Spinal cord (tissue), 10 donors: ENCODE data around the gene SUMF1. TPM values are rescaled to one million over a fixed set of nuclear protein-coding genes. Genes with fewer than 3 reads are reported as not detected.

Source experiments
- DNase-seq, 6 donors: peaks; one replicate each; pipeline versions ENCODE4 v3.0.0 to v3.0.0-alpha.2; 2013 to 2015; ENCODE audit warnings: low spot score in 6 of 6, low read depth in 4 of 6
- H3K27ac ChIP-seq: one replicate; pipeline ENCODE4 v1.5.1; 2013; ENCODE audit warnings: low read depth, low read length, control low read depth
- H3K27me3 ChIP-seq: one replicate; pipeline ENCODE4 v1.6.1; 2013; ENCODE audit warnings: low read length; ENCODE audit not compliant: control insufficient read depth, insufficient read depth
- H3K36me3 ChIP-seq: one replicate; pipeline ENCODE4 v1.6.1; 2013; ENCODE audit warnings: low read length; ENCODE audit not compliant: control insufficient read depth, insufficient read depth
- H3K4me1 ChIP-seq: one replicate; pipeline ENCODE4 v1.6.1; 2013; ENCODE audit warnings: low read length; ENCODE audit not compliant: control insufficient read depth, insufficient read depth
- H3K4me3 ChIP-seq: one replicate; pipeline ENCODE4 v1.5.1; 2013; ENCODE audit warnings: low read depth, low read length, control low read depth
- H3K9me3 ChIP-seq: one replicate; pipeline ENCODE4 v1.6.1; 2013; ENCODE audit warnings: low read length; ENCODE audit not compliant: control insufficient read depth, insufficient read depth
- WGBS: methylation state at CpG from one replicate; pipeline ENCODE4 v1.1.5; 2013; ENCODE audit warnings: missing lambda C conversion rate; ENCODE audit not compliant: insufficient coverage; 5-methylcytosine and 5-hydroxymethylcytosine counted together
- long read RNA-seq, 4 donors: transcript quantifications; one replicate each; lab custom pipeline, GENCODE V29; 2026
- polyA plus RNA-seq, 2 donors: library from polyadenylated mRNA; unstranded; fragments of 120-200 nt; gene quantifications; one replicate each; pipeline ENCODE4 v1.2.1, GENCODE V29; 2013; ENCODE audit not compliant: insufficient read length in 2 of 2
- total RNA-seq, 2 donors: library from RNA; depleted of rRNA in 1 of 2; stranded (reverse); fragments of 120-200 nt in 1 of 2; fragments of >200 nt in 1 of 2; gene quantifications; one replicate each; pipeline versions ENCODE4 v1.2.3 to v1.2.4, GENCODE V29; 2013 to 2014
- donor health status: healthy.

The SUMF1 gene
- total RNA-seq (10 to 100 TPM; 31.9 to 39.5 TPM), polyA plus RNA-seq (10 to 100 TPM; 13.2 to 15.7 TPM)
- long read RNA-seq, donor 1, transcript SUMF1-201 (9 exons, 2,159 nt) = major isoform, 9 of 11 reads
- long read RNA-seq, donor 1, partial matches to known transcripts = 0 of 11 reads
- long read RNA-seq, donor 1, other reads (novel, unspliced or antisense) = 0 of 11 reads
- long read RNA-seq, donor 2, partial matches to known transcripts = 0 of 1 reads
- long read RNA-seq, donor 2, other reads (novel, unspliced or antisense) = 0 of 1 reads
- long read RNA-seq, donor 3, partial matches to known transcripts = 0 of 4 reads
- long read RNA-seq, donor 3, other reads (novel, unspliced or antisense) = 0 of 4 reads
- long read RNA-seq, donor 4, transcript SUMF1-201 (9 exons, 2,159 nt) = major isoform, 25 of 28 reads
- long read RNA-seq, donor 4, partial matches to known transcripts = 0 of 28 reads
- long read RNA-seq, donor 4, other reads (novel, unspliced or antisense) = 0 of 28 reads

DNA sequence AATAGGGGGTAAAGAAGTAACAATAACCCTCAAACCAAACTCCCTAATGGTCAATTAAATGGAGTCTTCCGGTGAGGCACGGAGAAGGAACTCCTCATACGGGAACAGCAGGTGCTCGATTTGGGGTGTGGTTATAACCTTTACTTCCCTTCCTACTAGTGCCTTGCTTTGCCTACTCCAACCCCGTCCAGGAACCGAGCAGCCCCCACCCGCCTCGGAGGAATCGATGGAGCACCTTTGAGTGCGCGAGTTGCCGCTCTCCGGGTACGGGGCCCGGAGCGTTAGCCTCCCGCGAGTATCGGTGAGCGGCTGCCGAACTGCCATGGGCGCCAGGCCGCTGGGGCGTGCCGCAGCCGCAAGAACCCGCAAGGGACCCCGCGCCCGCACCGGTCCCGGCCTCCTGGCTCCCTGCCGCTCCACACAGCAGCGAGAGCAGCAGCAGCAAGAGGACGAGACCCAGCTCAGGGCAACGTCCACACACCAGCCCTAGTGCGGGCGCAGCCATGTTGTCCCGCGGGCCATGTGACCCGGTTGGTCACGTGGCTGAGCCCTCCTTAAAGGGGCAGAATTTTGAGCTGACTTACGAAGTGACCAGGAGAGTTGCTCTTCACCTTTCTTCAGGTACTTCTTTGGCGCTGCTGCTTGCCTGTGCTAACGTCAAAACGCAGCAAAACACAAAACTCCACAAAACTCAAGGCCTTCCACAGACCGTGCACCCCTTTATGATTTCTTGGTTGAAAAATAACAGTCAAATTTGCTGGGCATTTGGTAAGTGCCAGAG is at the start of gene SUMF1:
Gene SUMF1, minus strand, starts transcription at position 529 of the 781 bp plus-strand sequence. Its CDS starts 24 bp downstream, at position 505.
- Histone ChIP-seq H3K27ac (peak within 1 kb of the TSS; percentile 45), H3K4me3 (peak within 1 kb of the TSS; percentile 86), H3K4me1 (peaks cover 8% of the 10 kb centered on the region), H3K27me3 (peaks cover 3% of the 10 kb centered on the region), H3K36me3 (no peaks in the 10 kb centered on the region), H3K9me3 (no peaks in the 10 kb centered on the region)
- WGBS = under 1% methylated on average over 44 of the region's 47 CpGs
- DNase-seq = peak; percentile 62 to 95 (median 78)

DNA sequence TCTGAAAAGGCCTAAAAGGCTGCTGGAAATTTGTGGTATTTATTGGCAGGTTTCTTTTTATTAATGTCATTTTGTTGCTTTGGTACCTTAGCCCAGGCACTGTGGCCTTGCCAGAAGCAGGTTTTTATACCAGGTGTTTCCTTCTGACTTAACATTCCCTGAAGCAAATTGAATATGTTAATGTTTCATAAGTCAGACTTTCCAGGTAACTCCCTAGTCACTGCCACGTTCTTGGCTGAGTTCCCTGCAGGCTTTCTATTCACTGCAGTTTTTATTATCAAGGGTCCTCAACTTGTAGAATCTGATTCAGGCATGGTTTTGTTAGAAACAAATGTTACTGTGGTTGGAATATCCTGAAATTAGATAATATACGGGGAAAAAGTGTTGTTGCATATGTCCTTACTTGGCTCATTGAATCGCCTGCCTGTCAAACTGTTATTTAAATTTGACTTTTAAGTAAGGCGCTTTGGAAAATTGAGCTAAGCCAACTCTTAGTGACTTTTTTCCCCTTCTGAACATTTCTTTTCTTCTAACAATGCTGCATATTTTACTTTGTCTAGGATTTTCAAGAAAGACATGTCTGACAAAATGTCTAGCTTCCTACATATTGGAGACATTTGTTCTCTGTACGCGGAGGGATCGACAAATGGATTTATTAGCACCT is 49.0 kb upstream of the SUMF1 start:
- H3K27me3 ChIP-seq = no peaks in the 10 kb centered on the region
- no peak overlapping the region for H3K27ac ChIP-seq
- peak in 2 of 6 donors; percentile 32 to 50 for DNase-seq
- 59% methylated on average over 4 of the region's 7 CpGs for WGBS
- H3K36me3 ChIP-seq = no peaks in the 10 kb centered on the region
- H3K4me3 ChIP-seq = no peak overlapping the region
- no peaks in the 10 kb centered on the region for H3K9me3 ChIP-seq
- H3K4me1 ChIP-seq = no peaks in the 10 kb centered on the region

DNA sequence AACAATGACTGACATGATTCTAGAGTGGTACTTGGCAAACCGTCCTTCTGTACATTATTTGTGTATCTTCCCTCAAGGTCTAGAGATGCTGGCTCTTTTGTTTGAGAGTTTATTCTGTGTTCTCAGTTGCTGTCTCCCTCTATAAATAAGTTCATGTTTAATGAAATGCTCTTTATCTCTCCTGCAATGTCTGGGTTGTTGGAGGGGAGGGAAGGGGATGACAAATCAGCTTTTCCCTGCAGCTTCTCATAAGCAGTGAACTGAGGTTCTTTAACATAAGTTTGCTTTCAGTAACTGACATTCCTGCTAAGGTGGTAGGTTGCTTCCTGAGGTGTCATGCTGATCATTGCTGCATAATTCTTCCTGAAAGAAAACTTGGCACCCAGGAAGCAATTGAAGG is 47.8 kb upstream of the SUMF1 start:
- no peak overlapping the region for H3K27ac ChIP-seq
- no CpG with 5 or more reads among the region's 1 CpG for WGBS
- DNase-seq = peak in 1 of 6 donors; percentile 15

DNA sequence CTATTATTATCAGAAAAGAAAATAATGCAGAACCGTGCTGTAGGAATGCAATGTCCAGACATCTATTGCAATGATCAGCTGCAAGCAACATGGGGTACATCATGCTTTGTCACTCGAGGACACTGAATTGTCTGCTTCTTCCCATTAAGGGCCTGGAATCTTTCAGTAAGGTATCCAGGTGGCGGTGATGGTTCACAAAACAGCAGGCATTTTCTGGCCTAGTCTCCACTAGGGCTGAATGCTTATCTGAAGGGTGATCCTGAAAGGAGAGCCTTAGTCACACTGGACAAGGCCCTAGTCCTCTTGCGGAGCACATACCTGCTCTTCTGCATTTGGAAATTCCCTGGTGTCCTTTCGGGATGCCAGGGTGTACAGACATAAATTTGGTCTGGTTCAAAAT is 47.3 kb upstream of the SUMF1 start:
- H3K4me1 ChIP-seq = no peaks in the 10 kb centered on the region

More for the DNA sequence above, 47.8 kb upstream of the SUMF1 start:
- Histone ChIP-seq H3K27me3 (no peaks in the 10 kb centered on the region), H3K4me3 (no peak overlapping the region), H3K36me3 (no peaks in the 10 kb centered on the region), H3K4me1 (no peaks in the 10 kb centered on the region), H3K9me3 (no peaks in the 10 kb centered on the region)

DNA sequence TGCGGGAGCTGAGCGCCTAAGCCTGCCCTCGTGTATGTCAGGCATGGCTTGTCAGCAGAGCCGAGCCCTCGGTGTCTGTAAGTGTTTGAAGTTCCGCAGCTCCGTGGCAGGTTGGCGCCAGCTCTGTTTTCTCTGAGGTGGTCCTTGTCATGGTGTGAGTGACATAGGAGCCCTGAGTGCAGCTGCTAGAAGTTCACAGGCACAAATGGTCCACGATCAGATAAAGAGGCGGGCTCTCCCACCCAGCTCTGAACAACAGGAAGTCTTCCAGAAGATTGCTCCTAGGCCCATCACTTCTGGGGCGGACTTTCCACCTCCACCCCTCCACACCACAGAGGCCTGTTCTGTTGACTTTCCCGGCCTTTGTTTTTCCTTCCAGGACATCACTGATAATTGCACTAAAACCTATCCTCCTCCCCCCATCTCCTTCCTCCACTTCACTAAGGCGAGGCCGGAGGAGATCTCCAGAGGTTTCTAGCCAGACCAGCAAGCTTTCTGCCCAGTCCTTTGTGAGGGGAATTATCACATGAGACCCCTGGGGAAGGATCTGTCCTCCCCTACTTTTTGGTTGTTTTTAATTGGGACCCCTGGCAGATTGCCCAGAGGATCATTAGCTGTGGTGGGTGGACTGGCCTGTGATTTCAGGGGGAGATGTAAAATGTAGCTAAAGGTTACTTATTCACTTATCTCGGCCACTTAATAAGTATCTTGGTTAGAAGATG is 46.0 kb upstream of the SUMF1 start:
- Histone ChIP-seq H3K27me3 (no peaks in the 10 kb centered on the region), H3K36me3 (no peaks in the 10 kb centered on the region), H3K27ac (peak overlapping the region; percentile 8), H3K4me3 (no peak overlapping the region), H3K9me3 (no peaks in the 10 kb centered on the region), H3K4me1 (peaks cover under 1% of the 10 kb centered on the region)
- 62% methylated on average over 9 of the region's 15 CpGs for WGBS
- peak in 1 of 6 donors; percentile 33 for DNase-seq

More for the DNA sequence above, 47.3 kb upstream of the SUMF1 start:
- WGBS = 79% methylated on average over 4 of the region's 5 CpGs
- DNase-seq = no peak
- H3K27me3 ChIP-seq = no peaks in the 10 kb centered on the region
- H3K36me3 ChIP-seq = no peaks in the 10 kb centered on the region
- H3K27ac ChIP-seq = no peak overlapping the region
- no peaks in the 10 kb centered on the region for H3K9me3 ChIP-seq
- H3K4me3 ChIP-seq = no peak overlapping the region

DNA sequence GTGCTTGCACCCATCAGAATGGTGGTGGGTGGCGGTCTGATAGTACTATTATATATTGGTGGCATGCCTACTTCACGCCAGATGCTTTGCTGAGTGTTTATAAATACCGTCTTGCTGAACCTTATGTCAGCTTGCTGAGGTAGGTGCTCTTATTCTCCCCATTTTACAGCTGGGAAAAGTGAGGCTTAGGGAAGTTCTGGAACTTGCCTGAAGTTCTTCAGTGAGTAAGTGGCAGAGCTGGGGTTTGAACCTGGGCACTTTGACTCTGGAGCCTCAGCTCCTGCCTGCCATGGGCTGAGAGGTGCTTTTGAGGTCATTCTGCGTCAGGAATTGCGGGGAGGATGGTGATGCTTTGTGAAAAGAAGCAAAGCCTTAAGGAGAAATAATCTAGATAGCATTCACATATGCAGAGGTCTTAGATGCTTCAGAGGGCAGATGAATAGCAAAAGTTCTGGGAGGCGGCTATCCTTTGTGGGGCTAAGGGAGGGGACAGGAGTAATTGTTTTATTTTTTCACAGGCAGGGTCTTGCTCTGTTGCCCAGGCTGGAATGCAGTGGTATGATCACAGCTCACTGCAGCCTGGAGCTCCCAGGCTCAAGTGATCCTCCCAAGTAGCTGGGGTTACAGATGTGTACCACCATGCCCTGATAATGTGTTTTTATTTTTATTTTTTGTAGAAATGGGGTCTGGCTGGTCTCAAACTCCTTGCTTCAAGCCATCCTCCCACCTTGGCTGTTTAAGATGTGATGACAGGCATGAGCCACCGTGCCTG is 44.6 kb upstream of the SUMF1 start:
- no peak overlapping the region for H3K4me3 ChIP-seq
- H3K9me3 ChIP-seq = no peaks in the 10 kb centered on the region
- no peak overlapping the region for H3K27ac ChIP-seq
- WGBS = 69% methylated on average over 4 of the region's 7 CpGs
- H3K4me1 ChIP-seq = peaks cover 3% of the 10 kb centered on the region
- H3K27me3 ChIP-seq = no peaks in the 10 kb centered on the region
- no peaks in the 10 kb centered on the region for H3K36me3 ChIP-seq
- no peak for DNase-seq

DNA sequence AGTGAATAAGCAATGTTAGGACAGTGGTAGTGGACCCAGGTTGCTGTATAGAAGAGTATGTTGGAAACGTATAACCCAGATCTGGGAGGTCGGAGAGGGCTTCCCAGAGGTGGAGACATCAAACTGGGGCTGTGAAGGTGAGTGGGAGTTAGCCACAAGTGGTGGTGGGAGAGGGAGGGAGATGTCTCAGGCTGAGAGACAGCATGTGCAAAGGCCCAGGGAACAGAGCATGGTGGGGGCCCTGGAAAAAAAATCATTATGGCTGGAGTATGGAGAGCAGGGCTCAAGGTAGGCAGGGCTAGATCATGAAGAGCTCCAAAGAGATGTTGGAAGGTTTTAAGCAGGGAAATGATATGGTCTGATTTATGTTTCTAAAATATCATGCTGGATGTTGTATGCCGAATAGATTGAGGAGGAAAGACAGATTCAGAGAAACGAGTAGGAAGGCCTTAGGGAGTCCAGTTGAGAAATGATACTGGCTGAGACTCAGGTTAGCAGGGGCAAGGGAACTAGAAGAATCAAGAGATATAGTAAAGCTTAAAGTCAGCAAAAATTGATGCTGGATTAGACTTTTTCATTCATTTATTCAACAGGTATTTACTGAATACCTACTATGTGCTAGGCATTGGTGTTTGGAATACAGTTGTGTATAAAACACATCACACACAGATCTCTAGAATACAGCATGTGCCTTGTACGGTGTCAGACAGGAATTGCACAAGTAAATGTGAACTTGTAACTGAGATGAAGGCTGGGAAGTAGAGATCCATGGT is 43.1 kb upstream of the SUMF1 start:
- H3K36me3 ChIP-seq = no peaks in the 10 kb centered on the region
- H3K4me1 ChIP-seq = peaks cover 4% of the 10 kb centered on the region

DNA sequence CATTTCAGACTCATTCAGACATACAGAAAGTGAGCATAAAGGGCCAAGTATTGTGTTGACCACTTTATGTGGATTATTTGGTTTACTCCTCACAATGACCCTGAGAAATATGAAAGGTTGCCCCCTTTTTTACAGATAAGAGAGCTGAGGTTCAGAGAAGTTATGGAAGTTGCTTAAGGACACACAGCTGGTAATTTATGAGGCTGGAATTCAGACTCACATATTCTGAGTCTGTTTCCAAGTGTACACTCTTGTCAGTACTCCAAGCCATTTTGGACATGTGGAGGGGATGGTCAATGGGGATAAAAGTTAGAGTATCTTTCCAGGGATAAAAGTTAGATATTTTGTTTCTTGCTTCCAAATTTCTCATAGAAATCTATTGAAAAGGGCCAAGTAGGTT is 42.0 kb upstream of the SUMF1 start:
- DNase-seq = no peak
- Histone ChIP-seq H3K36me3 (no peaks in the 10 kb centered on the region), H3K4me1 (peaks cover 9% of the 10 kb centered on the region), H3K4me3 (no peak overlapping the region), H3K27ac (no peak overlapping the region), H3K9me3 (no peaks in the 10 kb centered on the region), H3K27me3 (no peaks in the 10 kb centered on the region)

More for the DNA sequence above, 43.1 kb upstream of the SUMF1 start:
- H3K27me3 ChIP-seq = no peaks in the 10 kb centered on the region
- no peak for DNase-seq
- H3K9me3 ChIP-seq = no peaks in the 10 kb centered on the region
- H3K27ac ChIP-seq = no peak overlapping the region
- WGBS = 84% methylated on average over 5 of the region's 5 CpGs
- no peak overlapping the region for H3K4me3 ChIP-seq
